ENCODE measurements around the gene STK10. TPM values are rescaled to one million over a fixed set of nuclear protein-coding genes. Genes with fewer than 3 reads are reported as not detected.
A peak's percentile ranks its signal among the peaks of the same experiment; 100 is the strongest.

STK10 gene
- total RNA-seq, 3 donors from 2014 or later (not counting 1 experiment from before 2014, with no cell fraction given), result 705 to 879 (median 783) TPM

GRCh38 chr5:172109749-172110148 is 78.3 kb downstream of the STK10 start:
- H3K36me3 Mint-ChIP-seq, result no peaks in the 10 kb centered on the region
- Histone ChIP-seq H3K27me3 (ENCODE audit: control insufficient read depth, insufficient read depth, low read length) (no peaks in the 10 kb centered on the region), H3K36me3 (ENCODE audit: control insufficient read depth, insufficient read depth, low read length) (peaks cover 40% of the 10 kb centered on the region), H3K4me1 (ENCODE audit: control insufficient read depth, insufficient read depth, low read length) (peaks cover 81% of the 10 kb centered on the region), H3K27ac (ENCODE audit: low read length) (no peak overlapping the region), H3K9me3 (ENCODE audit: control insufficient read depth, insufficient read depth, low read length) (no peaks in the 10 kb centered on the region), H3K4me3 (ENCODE audit: low read length) (no peak overlapping the region)
- no peak for TF ChIP-seq CTCF (IDR thresholded peaks at IDR 0.05)
- 87% methylated on average over 5 of the region's 8 CpGs for WGBS (ENCODE audit: insufficient coverage)
- H3K4me1 Mint-ChIP-seq, result peaks cover 67 to 75% of the 10 kb centered on the region in 2 donors
- no peak for DNase-seq
- peak overlapping the region; percentile 61 for H3K4me3 Mint-ChIP-seq
- peaks cover 1 to 2% of the 10 kb centered on the region in 2 donors for H3K9me3 Mint-ChIP-seq
- H3K27ac Mint-ChIP-seq, result peak overlapping the region; percentile 94 to 97
- H3K27me3 Mint-ChIP-seq (ENCODE audit: low read depth in 2 of 2), result no peaks in the 10 kb centered on the region
- ATAC-seq, result no peak
- intact Hi-C loops (cut with micrococcal nuclease), result loop anchor here (2.0 to 10.0 kb wide), 5 partner anchors 23 to 1815 kb away; partner anchors contain the start of genes LCP2 and UBTD2

- no peaks in the 10 kb centered on the region for H3K9me3 ChIP-seq (ENCODE audit: control insufficient read depth, insufficient read depth, low read length)
- H3K4me3 ChIP-seq (ENCODE audit: low read length), result no peak overlapping the region
- H3K4me1 ChIP-seq (ENCODE audit: control insufficient read depth, insufficient read depth, low read length), result peaks cover 62% of the 10 kb centered on the region
- intact Hi-C loops (cut with micrococcal nuclease), result loop anchor here (1.0 kb wide), 2 partner anchors 81 to 186 kb away; partner anchors contain the start of gene STK10
- no peaks in the 10 kb centered on the region for H3K36me3 Mint-ChIP-seq
- peaks cover 62% of the 10 kb centered on the region for H3K36me3 ChIP-seq (ENCODE audit: control insufficient read depth, insufficient read depth, low read length)
- DNase-seq (no peak), ATAC-seq (no peak)
- TF ChIP-seq CTCF (IDR thresholded peaks at IDR 0.05), result no peak
- peak overlapping the region; percentile 56 for H3K4me3 Mint-ChIP-seq
- H3K4me1 Mint-ChIP-seq, result peaks cover 49 to 61% of the 10 kb centered on the region in 2 donors
- no peaks in the 10 kb centered on the region for H3K27me3 ChIP-seq (ENCODE audit: control insufficient read depth, insufficient read depth, low read length)
- peak overlapping the region; percentile 78 to 81 for H3K27ac Mint-ChIP-seq
- H3K27ac ChIP-seq (ENCODE audit: low read length), result peak overlapping the region; percentile 35
- H3K27me3 Mint-ChIP-seq (ENCODE audit: low read depth in 2 of 2), result no peaks in the 10 kb centered on the region
- 62% methylated on average over 13 of the region's 13 CpGs for WGBS (ENCODE audit: insufficient coverage)
- H3K9me3 Mint-ChIP-seq, result no peaks in the 10 kb centered on the region
These were observed 80.5 kb downstream of the STK10 start for GRCh38 chr5:172107571-172107970.

GRCh38 chr5:172106511-172107356 is 81.3 kb downstream of the STK10 start:
- H3K36me3 Mint-ChIP-seq, result no peaks in the 10 kb centered on the region
- H3K27me3 Mint-ChIP-seq (ENCODE audit: low read depth in 2 of 2), result no peaks in the 10 kb centered on the region
- WGBS (ENCODE audit: insufficient coverage), result 34% methylated on average over 39 of the region's 39 CpGs
- no peaks in the 10 kb centered on the region for H3K27me3 ChIP-seq (ENCODE audit: control insufficient read depth, insufficient read depth, low read length)
- H3K4me3 Mint-ChIP-seq, result peak overlapping the region; percentile 56
- peaks cover 42 to 61% of the 10 kb centered on the region in 2 donors for H3K4me1 Mint-ChIP-seq
- peaks cover 67% of the 10 kb centered on the region for H3K36me3 ChIP-seq (ENCODE audit: control insufficient read depth, insufficient read depth, low read length)
- peak overlapping the region; percentile 34 for H3K27ac ChIP-seq (ENCODE audit: low read length)
- intact Hi-C loops (cut with micrococcal nuclease), result loop anchor here (1.0 kb wide), 2 partner anchors 82 to 187 kb away; partner anchors contain the start of gene STK10
- peak overlapping the region; percentile 78 to 81 for H3K27ac Mint-ChIP-seq
- TF ChIP-seq CTCF (IDR thresholded peaks at IDR 0.05), result peak; percentile 89
- DNase-seq, result peak; percentile 67 to 82
- H3K4me3 ChIP-seq (ENCODE audit: low read length), result no peak overlapping the region
- H3K9me3 ChIP-seq (ENCODE audit: control insufficient read depth, insufficient read depth, low read length), result no peaks in the 10 kb centered on the region
- peak; percentile 40 to 53 (median 43) for ATAC-seq
- H3K9me3 Mint-ChIP-seq, result no peaks in the 10 kb centered on the region
- peaks cover 54% of the 10 kb centered on the region for H3K4me1 ChIP-seq (ENCODE audit: control insufficient read depth, insufficient read depth, low read length)
